Suprapubic skin (tissue), 4 donors: Measurements from ENCODE around the gene PRR33.

Source experiments
- EP300 ChIP-seq: sonication (generic); formaldehyde crosslinking; IDR thresholded peaks from one replicate; pipeline ENCODE4 v1.6.1; 2017; ENCODE audit warnings: antibody characterized with exemption
- POLR2A ChIP-seq, 2 donors: fragments of 450-650 bp; IDR thresholded peaks; one replicate each; pipeline ENCODE4 v1.6.1; 2017; ENCODE audit warnings: antibody characterized with exemption in 2 of 2, mild to moderate bottlenecking in 2 of 2, moderate library complexity in 2 of 2
- POLR2AphosphoS5 ChIP-seq, 3 donors: sonication (generic); formaldehyde crosslinking; IDR thresholded peaks; one replicate each; pipeline ENCODE4 v1.6.1; 2017; ENCODE audit warnings: antibody characterized with exemption in 3 of 3
- TF ChIP-seq, protein P1 (sequence below), 2 donors: fragments of 200-600 bp in 1 of 2; fragments of 450-650 bp in 1 of 2; sonication (generic) in 1 of 2; IDR thresholded peaks; one replicate each; pipeline ENCODE4 v1.5.1; 2016 to 2019; ENCODE audit warnings: antibody characterized with exemption in 2 of 2, mild to moderate bottlenecking in 1 of 2, moderate library complexity in 1 of 2

DNA sequence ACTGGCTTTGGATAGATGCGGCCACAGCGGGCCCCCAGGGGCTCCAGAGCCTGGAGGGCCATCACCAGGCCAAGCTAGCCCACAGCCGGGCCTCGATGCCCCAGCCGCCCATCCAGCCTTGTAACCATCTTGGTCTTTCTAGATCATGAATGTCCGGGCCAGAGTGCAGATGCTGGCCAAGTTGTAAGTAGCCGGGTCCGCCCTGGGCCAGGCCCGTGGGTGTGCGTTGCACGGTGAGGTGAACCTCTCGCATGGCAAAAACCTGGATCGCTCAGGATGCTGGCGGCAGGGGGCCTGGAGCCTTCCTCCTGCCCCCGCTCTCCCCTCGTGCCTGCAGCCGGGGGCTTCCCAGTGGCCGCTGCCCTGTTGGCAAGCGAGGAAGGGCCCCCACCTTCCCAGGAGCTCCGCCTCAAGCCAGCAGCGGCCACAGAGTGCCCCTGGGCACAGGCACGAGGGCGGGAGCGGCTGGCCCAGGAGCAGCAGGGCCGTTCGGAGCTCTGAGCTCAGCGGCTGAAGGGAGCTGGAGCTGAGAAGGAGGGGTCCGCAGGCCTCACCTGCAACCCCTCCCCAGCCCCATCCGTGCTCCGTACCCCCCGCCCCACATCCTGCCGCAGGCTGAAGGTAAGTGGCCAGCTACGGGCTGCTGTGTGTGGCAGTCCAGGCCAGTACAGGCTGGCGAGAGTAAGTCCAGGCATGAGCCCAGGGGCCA lies 44.5 kb upstream of the PRR33 start:
- TF ChIP-seq POLR2A (IDR thresholded peaks at IDR 0.05) (no peak), POLR2AphosphoS5 (IDR thresholded peaks at IDR 0.05) (no peak), EP300 (no peak)
- TF ChIP-seq, protein P1, sequence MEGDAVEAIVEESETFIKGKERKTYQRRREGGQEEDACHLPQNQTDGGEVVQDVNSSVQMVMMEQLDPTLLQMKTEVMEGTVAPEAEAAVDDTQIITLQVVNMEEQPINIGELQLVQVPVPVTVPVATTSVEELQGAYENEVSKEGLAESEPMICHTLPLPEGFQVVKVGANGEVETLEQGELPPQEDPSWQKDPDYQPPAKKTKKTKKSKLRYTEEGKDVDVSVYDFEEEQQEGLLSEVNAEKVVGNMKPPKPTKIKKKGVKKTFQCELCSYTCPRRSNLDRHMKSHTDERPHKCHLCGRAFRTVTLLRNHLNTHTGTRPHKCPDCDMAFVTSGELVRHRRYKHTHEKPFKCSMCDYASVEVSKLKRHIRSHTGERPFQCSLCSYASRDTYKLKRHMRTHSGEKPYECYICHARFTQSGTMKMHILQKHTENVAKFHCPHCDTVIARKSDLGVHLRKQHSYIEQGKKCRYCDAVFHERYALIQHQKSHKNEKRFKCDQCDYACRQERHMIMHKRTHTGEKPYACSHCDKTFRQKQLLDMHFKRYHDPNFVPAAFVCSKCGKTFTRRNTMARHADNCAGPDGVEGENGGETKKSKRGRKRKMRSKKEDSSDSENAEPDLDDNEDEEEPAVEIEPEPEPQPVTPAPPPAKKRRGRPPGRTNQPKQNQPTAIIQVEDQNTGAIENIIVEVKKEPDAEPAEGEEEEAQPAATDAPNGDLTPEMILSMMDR (IDR thresholded peaks at IDR 0.05): no peak
